DOHH2 (cell line): Measurements from ENCODE around the gene SYVN1.

Experiments
- H3F3A ChIP-seq: fragments of 200-600 bp; sonication (generic), shearing (Covaris generic); 2 replicates; pipeline ENCODE4 v1.6.0; 2016; ENCODE audit warnings: antibody characterized with exemption, mild to moderate bottlenecking; ENCODE audit not compliant: control insufficient read depth, insufficient read depth
- H3K27ac ChIP-seq: fragments of 200-600 bp; sonication (generic); 2 replicates; pipeline ENCODE4 v1.5.1; 2014; ENCODE audit warnings: low read depth, mild to moderate bottlenecking, low read length, moderate library complexity
- H3K27me3 ChIP-seq: fragments of 200-600 bp; sonication (generic); 2 replicates; pipeline ENCODE4 v1.6.1; 2014; ENCODE audit warnings: mild to moderate bottlenecking, low read length, mixed read lengths; ENCODE audit not compliant: control insufficient read depth
- H3K36me3 ChIP-seq: fragments of 200-600 bp; sonication (generic); 2 replicates; pipeline ENCODE4 v1.6.1; 2014; ENCODE audit warnings: mild to moderate bottlenecking, low read length, moderate library complexity, mixed read lengths; ENCODE audit not compliant: control insufficient read depth
- H3K4me1 ChIP-seq: fragments of 200-600 bp; sonication (generic); 2 replicates; pipeline ENCODE4 v1.6.1; 2014; ENCODE audit warnings: mild to moderate bottlenecking, low read length, mixed read lengths; ENCODE audit not compliant: control insufficient read depth
- H3K4me2 ChIP-seq: fragments of 200-600 bp; sonication (generic); 2 replicates; pipeline ENCODE4 v1.6.0; 2014; ENCODE audit warnings: mild to moderate bottlenecking, low read length, moderate library complexity
- H3K4me3 ChIP-seq: fragments of 200-600 bp; sonication (generic); 2 replicates; pipeline ENCODE4 v1.5.1; 2014; ENCODE audit warnings: mild to moderate bottlenecking, low read length, mixed read lengths
- H3K79me2 ChIP-seq: fragments of 200-600 bp; sonication (generic); 2 replicates; pipeline ENCODE4 v1.6.1; 2014; ENCODE audit warnings: mild to moderate bottlenecking, low read length, mixed read lengths; ENCODE audit not compliant: control insufficient read depth
- H3K9me2 ChIP-seq: fragments of 200-600 bp; sonication (generic); replicated peaks from 2 replicates; pipeline ENCODE4 v1.6.1; 2014; ENCODE audit warnings: mild to moderate bottlenecking, low read length, mixed read lengths; ENCODE audit not compliant: control insufficient read depth
- H3K9me3 ChIP-seq: fragments of 200-600 bp; sonication (generic); 2 replicates; pipeline ENCODE4 v1.6.1; 2014; ENCODE audit warnings: antibody characterized with exemption, low read length, mixed read lengths; ENCODE audit not compliant: control insufficient read depth, insufficient read depth
- H4K20me1 ChIP-seq: fragments of 200-600 bp; sonication (generic); 2 replicates; pipeline ENCODE4 v1.6.0; 2014; ENCODE audit warnings: low read depth, mild to moderate bottlenecking, antibody characterized with exemption, low read length, moderate library complexity; ENCODE audit not compliant: control insufficient read depth, insufficient read depth
- EZH2phosphoT487 ChIP-seq: fragments of 200-600 bp; sonication (generic); IDR thresholded peaks from 2 replicates; pipeline ENCODE4 v1.6.1; 2017; ENCODE audit warnings: borderline replicate concordance, mild to moderate bottlenecking, antibody characterized with exemption, low read length, moderate library complexity, mixed read lengths
- TF ChIP-seq, protein P1 (sequence below): fragments of 200-600 bp; sonication (generic); IDR thresholded peaks from one replicate; pipeline ENCODE4 v1.5.1; 2014; ENCODE audit warnings: antibody characterized with exemption, mild to moderate bottlenecking, low read depth, low read length; ENCODE audit not compliant: poor library complexity, severe bottlenecking

SYVN1 gene

DNA sequence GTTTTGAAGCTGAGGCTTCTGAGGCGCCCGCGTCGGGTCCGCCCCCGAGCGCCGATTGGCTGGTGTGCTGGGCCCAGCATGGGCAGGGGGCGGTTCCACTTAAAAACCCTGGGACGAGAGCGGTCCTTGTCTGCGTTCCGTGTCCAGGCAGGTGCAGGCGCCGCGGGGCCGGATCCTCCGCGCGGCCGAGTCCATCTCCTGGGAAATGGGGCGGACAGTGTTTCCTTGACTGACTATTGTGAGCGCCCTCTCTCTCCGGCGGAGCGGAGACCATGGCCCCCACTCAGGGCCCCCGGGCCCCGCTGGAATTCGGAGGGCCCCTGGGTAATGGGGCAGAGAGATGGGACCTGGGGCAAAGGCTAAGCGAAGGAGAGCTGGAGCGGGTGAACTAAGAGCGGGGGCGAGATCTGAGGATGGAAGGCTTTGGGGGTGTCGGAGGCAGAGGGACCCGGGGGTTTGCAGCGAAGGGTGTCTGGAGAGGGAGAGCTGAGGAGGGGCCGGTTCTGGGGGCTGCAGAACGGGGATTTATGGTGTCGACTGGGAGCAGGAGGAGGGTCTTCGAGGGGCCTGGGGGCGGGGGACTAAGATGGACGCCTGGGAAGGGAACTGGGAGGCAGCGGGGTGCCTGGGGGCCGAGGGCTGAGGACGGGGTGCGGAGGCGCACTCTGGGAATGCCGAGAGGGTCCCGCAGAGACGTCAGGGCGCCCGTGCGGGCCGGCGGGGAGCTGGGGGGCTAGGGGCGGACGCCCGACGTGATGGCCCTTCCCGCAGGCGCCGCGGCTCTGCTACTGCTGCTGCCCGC is 22.4 kb downstream of the SYVN1 start, which contains the start of gene TM7SF2:
Gene TM7SF2, plus strand, starts transcription at position 129 of the 802 bp plus-strand sequence. Its CDS starts 144 bp downstream, at position 273.
- Histone ChIP-seq H3K9me3 (no peaks in the 10 kb centered on the region), H3K4me2 (peak within 1 kb of the TSS; percentile 98), H3K9me2 (no peaks in the 10 kb centered on the region), H3K36me3 (peaks cover 64% of the 10 kb centered on the region), H4K20me1 (no peaks in the 10 kb centered on the region), H3K79me2 (peaks cover 49% of the 10 kb centered on the region), H3K4me3 (peak within 1 kb of the TSS; percentile 83), H3K27ac (peak within 1 kb of the TSS; percentile 83), H3K27me3 (no peaks in the 10 kb centered on the region), H3F3A (peaks cover 13% of the 10 kb centered on the region), H3K4me1 (peaks cover 55% of the 10 kb centered on the region)
- TF ChIP-seq EZH2phosphoT487, result no peak
- TF ChIP-seq, protein P1, sequence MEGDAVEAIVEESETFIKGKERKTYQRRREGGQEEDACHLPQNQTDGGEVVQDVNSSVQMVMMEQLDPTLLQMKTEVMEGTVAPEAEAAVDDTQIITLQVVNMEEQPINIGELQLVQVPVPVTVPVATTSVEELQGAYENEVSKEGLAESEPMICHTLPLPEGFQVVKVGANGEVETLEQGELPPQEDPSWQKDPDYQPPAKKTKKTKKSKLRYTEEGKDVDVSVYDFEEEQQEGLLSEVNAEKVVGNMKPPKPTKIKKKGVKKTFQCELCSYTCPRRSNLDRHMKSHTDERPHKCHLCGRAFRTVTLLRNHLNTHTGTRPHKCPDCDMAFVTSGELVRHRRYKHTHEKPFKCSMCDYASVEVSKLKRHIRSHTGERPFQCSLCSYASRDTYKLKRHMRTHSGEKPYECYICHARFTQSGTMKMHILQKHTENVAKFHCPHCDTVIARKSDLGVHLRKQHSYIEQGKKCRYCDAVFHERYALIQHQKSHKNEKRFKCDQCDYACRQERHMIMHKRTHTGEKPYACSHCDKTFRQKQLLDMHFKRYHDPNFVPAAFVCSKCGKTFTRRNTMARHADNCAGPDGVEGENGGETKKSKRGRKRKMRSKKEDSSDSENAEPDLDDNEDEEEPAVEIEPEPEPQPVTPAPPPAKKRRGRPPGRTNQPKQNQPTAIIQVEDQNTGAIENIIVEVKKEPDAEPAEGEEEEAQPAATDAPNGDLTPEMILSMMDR, result no peak

DNA sequence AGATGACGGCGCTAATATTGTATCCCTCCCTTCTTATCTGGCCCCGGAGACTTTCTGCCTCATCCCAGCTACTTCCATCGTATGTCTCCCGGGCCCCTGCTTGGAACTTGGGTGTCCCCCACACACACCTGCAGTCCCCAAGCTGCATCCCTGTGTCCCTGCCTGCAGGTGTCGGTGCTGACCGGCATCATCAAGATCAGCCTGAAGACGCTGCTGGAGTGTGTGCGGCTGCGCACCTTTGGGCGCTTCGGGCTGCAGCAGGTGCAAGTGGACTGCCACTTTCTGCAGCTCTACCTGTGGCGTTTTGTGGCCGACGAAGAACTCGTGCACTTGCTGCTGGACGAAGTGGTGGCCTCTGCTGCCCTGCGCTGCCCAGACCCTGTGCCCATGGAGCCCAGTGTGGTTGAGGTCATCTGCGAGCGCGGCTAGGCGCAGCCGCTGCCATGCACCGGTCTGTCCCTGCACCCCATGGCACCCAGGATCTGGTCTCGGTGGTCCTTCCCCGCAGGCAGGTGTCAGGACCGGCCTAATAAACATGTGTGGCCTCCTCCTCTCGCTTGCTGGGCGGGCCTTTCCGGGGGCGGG is 23.1 kb downstream of the SYVN1 start:
- Histone ChIP-seq H4K20me1 (no peaks in the 10 kb centered on the region), H3F3A (peaks cover 13% of the 10 kb centered on the region), H3K27ac (no peak overlapping the region), H3K9me3 (no peaks in the 10 kb centered on the region), H3K27me3 (no peaks in the 10 kb centered on the region), H3K4me1 (peaks cover 48% of the 10 kb centered on the region), H3K36me3 (peaks cover 57% of the 10 kb centered on the region), H3K4me3 (peak overlapping the region; percentile 83), H3K79me2 (peaks cover 42% of the 10 kb centered on the region), H3K4me2 (peak overlapping the region; percentile 61), H3K9me2 (no peaks in the 10 kb centered on the region)
- TF ChIP-seq, protein P1, result no peak
- no peak for TF ChIP-seq EZH2phosphoT487

DNA sequence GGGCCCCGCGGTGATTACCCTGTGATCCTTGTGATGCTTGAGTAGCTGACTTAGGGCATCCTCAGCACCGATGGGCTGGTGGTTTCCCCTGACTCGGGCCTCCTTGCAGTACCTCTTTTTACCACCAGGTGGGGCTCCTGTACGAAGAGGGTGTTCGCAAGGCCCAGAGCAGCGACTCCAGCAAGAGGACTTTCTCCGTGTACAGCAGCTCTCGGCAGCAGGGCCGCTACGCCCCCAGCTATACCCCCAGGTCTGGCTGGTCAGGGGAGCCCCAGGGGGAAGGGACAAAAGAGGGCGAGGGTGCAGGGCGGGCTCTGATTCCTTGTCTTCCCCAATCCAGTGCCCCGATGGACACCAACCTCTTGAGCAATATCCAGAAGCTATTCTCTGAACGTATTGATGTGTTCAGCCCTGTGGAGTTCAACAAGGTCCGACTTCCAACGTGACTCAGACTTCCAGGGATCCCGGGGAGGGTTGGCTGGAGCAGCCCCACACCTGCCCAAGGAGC is 23.9 kb downstream of the SYVN1 start:
- H3K4me1 ChIP-seq, result peaks cover 39% of the 10 kb centered on the region
- peak overlapping the region; percentile 27; the same call in 1 of the 2 replicates for H3K4me3 ChIP-seq
- H3K27me3 ChIP-seq, result no peaks in the 10 kb centered on the region
- H3K36me3 ChIP-seq, result peaks cover 49% of the 10 kb centered on the region
- no peaks in the 10 kb centered on the region for H3K9me3 ChIP-seq
- H4K20me1 ChIP-seq, result no peaks in the 10 kb centered on the region
- H3K9me2 ChIP-seq, result no peaks in the 10 kb centered on the region
- TF ChIP-seq, protein P1, result peak; percentile 92
- no peak for TF ChIP-seq EZH2phosphoT487
- peak overlapping the region; percentile 61 for H3K4me2 ChIP-seq
- peaks cover 33% of the 10 kb centered on the region for H3K79me2 ChIP-seq
- peaks cover 13% of the 10 kb centered on the region for H3F3A ChIP-seq
- peak overlapping the region; percentile 28 for H3K27ac ChIP-seq
